Testis (tissue), 3 donors: ENCODE measurements around the gene WDR20. TPM values are rescaled to one million over a fixed set of nuclear protein-coding genes. Genes with fewer than 3 reads are reported as not detected.

ENCODE experiments used
- DNase-seq: peaks from one replicate; pipeline ENCODE4 v3.0.0-alpha.2; 2019
- H3K27ac ChIP-seq, 2 donors: fragments of 200-600 bp; sonication (generic); one replicate each; pipeline ENCODE4 v1.5.1; 2019
- H3K27me3 ChIP-seq: fragments of 200-600 bp; sonication (generic); one replicate; pipeline ENCODE4 v1.5.1; 2019
- H3K36me3 ChIP-seq: fragments of 200-600 bp; sonication (generic); one replicate; pipeline ENCODE4 v1.5.1; 2017; ENCODE audit warnings: low read depth; ENCODE audit errors: missing control alignments
- H3K4me1 ChIP-seq: fragments of 200-600 bp; sonication (generic); one replicate; pipeline ENCODE4 v1.5.1; 2019
- H3K4me3 ChIP-seq, 2 donors: fragments of 200-600 bp; sonication (generic); one replicate each; pipeline ENCODE4 v1.5.1; 2017 to 2019
- H3K9me3 ChIP-seq: fragments of 200-600 bp; sonication (generic); one replicate; pipeline ENCODE4 v1.5.1; 2017
- CTCF ChIP-seq, 3 experiments: fragments of 450-650 bp in 2 of 3; fragments of 200-600 bp in 1 of 3; sonication (generic) in 1 of 3; IDR thresholded peaks; one replicate each; pipeline ENCODE4 v1.5.1; 2016 to 2019; ENCODE audit warnings: antibody characterized with exemption in 3 of 3, mild to moderate bottlenecking in 2 of 3, moderate library complexity in 1 of 3
- POLR2A ChIP-seq: fragments of 450-650 bp; IDR thresholded peaks from one replicate; pipeline ENCODE4 v1.6.1; 2017; ENCODE audit warnings: antibody characterized with exemption, mild to moderate bottlenecking, moderate library complexity
- WGBS, 2 donors: methylation state at CpG; one replicate each; pipeline ENCODE4 v1.1.5; 2018; 5-methylcytosine and 5-hydroxymethylcytosine counted together
- intact Hi-C: fragments of 100-400 bp; cut with DNase I; formaldehyde crosslinking; loops from one replicate; pipeline ENCODE4 v1.15.1; 2023; ENCODE audit warnings: low total_unique reads
- polyA plus RNA-seq: library from polyadenylated mRNA; stranded (reverse); fragments of 350-450 nt; fragmentation: Illumina TruSeq; extraction: RNeasy Lipid Tissue Mini Kit (QIAGEN cat#74804); gene quantifications from one replicate; pipeline ENCODE4 v1.2.3, GENCODE V29; 2014; ENCODE audit warnings: low read depth, low replicate concordance; ENCODE audit not compliant: insufficient read depth
- total RNA-seq, 2 donors: library from RNA; depleted of rRNA; stranded (reverse); fragments of >200 nt; gene quantifications; one replicate each; pipeline ENCODE4 v1.2.3, GENCODE V29; 2016

Gene WDR20
- total and polyA plus RNA-seq, 3 donors from 2014 or later, result 46.5 to 69.2 (median 56.4) TPM

DNA sequence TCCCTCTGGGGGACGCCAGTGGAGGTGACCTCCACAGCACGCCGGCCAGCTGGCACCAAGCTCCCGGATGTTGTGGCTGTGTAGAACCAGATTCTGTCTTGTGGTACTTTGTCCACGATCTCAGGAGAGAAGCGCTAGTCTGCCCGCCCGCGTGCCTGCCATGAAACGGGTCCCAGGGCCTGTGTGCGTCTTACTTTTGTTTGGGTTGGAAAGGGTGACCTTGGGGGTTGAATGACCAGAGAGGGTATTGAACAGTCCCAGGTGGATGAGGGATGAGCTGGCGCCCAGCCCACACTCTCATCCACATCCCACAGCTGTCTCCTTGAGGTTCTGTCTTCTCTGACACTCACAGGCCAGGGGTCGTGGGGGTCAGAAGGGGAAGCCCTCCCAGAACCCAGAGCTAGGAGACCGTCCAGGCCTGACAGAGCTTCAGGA, 78.3 kb downstream of the WDR20 start:
- DNase-seq, result no peak
- WGBS, 2 donors, result 78 to 80% methylated on average over 5 to 14 of the region's 14 CpGs
- H3K36me3 ChIP-seq, result no peaks in the 10 kb centered on the region

GRCh38 chr14:102218688-102219087, 79.0 kb downstream of the WDR20 start:
- intact Hi-C loops, result no loop called here
- WGBS, 2 donors, result 77 to 89% methylated on average over 9 to 16 of the region's 16 CpGs
- no peaks in the 10 kb centered on the region for H3K36me3 ChIP-seq
- DNase-seq, result no peak
- no peak overlapping the region for H3K27ac ChIP-seq
- peaks cover 19% of the 10 kb centered on the region for H3K4me1 ChIP-seq
- H3K4me3 ChIP-seq, result no peak overlapping the region
- TF ChIP-seq CTCF (IDR thresholded peaks at IDR 0.05) (no peak), POLR2A (no peak)
- no peaks in the 10 kb centered on the region for H3K27me3 ChIP-seq
- H3K9me3 ChIP-seq, result no peaks in the 10 kb centered on the region

More for the DNA sequence above, 78.3 kb downstream of the WDR20 start:
- no peaks in the 10 kb centered on the region for H3K27me3 ChIP-seq
- no peak overlapping the region for H3K27ac ChIP-seq
- intact Hi-C loops, result no loop called here
- H3K4me3 ChIP-seq, result no peak overlapping the region
- H3K9me3 ChIP-seq, result no peaks in the 10 kb centered on the region
- peaks cover 19% of the 10 kb centered on the region for H3K4me1 ChIP-seq
- no peak for TF ChIP-seq POLR2A
- no peak for TF ChIP-seq CTCF (IDR thresholded peaks at IDR 0.05)

DNA sequence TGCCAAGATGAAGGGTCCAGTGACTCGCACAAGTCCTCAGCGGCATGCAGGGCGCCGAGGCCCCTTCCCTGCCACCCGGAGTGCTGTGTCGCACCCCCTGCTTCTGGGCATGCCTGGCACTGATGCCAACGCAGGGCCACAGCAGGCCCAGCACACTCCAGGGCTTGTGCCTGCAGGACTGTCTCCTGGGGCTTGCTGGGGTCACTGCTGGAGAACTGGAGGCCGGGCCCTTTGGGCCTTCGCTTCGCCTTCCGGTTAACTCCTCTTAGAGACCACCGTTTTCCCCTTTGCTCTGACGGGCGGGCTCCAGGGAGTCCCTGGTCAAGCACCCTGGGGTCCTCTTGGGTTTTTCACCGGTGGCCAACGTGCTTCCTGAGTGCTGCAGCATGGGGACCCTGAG, 79.6 kb downstream of the WDR20 start:
- peaks cover 19% of the 10 kb centered on the region for H3K4me1 ChIP-seq
- H3K27me3 ChIP-seq, result no peaks in the 10 kb centered on the region
- no peak overlapping the region for H3K4me3 ChIP-seq
- intact Hi-C loops, result no loop called here
- DNase-seq, result no peak
- H3K36me3 ChIP-seq, result no peaks in the 10 kb centered on the region
- H3K9me3 ChIP-seq, result no peaks in the 10 kb centered on the region
- no peak overlapping the region for H3K27ac ChIP-seq
- TF ChIP-seq CTCF (IDR thresholded peaks at IDR 0.05), result no peak
- TF ChIP-seq POLR2A, result no peak
- WGBS, 2 donors, result 92 to 96% methylated on average over 16 of the region's 16 CpGs

GRCh38 chr14:102220031-102220430, 80.3 kb downstream of the WDR20 start:
- intact Hi-C loops, result no loop called here
- WGBS, 2 donors, result 90 to 92% methylated on average over 6 to 12 of the region's 12 CpGs
- Histone ChIP-seq H3K36me3 (no peaks in the 10 kb centered on the region), H3K27me3 (no peaks in the 10 kb centered on the region), H3K4me1 (peaks cover 16% of the 10 kb centered on the region), H3K9me3 (no peaks in the 10 kb centered on the region), H3K27ac (no peak overlapping the region), H3K4me3 (no peak overlapping the region)
- TF ChIP-seq POLR2A, result no peak
- TF ChIP-seq CTCF (IDR thresholded peaks at IDR 0.05), result no peak
- no peak for DNase-seq

DNA sequence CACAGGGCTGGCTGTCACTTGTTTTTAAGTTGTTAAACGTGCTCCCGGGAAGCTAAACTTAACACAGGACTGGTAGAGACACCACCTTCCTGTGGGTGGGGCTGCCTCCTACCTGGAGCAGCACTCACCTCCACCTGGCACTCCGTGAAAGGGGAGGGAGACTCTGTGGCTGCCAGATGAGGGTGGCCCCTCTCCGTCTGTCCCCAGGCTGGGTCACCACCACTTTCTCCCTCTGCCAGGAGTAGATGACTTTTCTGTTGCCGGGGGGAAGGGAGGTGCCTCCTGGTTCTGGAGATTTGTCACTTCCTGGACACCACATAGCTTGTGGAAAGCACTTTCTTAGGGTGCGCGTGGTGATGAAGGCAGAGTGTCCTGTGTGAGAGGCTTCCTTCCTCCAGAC, 81.3 kb downstream of the WDR20 start:
- 75 to 77% methylated on average over 4 to 7 of the region's 7 CpGs for WGBS, 2 donors
- no peaks in the 10 kb centered on the region for H3K27me3 ChIP-seq
- no peak for TF ChIP-seq POLR2A
- TF ChIP-seq CTCF (IDR thresholded peaks at IDR 0.05), result no peak
- peaks cover 6% of the 10 kb centered on the region for H3K4me1 ChIP-seq
- DNase-seq, result no peak
- H3K4me3 ChIP-seq, result no peak overlapping the region
- H3K27ac ChIP-seq, result no peak overlapping the region
- no peaks in the 10 kb centered on the region for H3K9me3 ChIP-seq
- intact Hi-C loops, result no loop called here
- no peaks in the 10 kb centered on the region for H3K36me3 ChIP-seq
